T-helper 1 cell treated with Interleukin-12 subunit alpha and Interleukin-12 subunit beta and Interleukin-4 antibody, amounts not matched to agents 30 μg/mL and 1 μg/mL, for 36 hours (primary cell): Measurements from ENCODE around the gene PAK4.
A peak's percentile ranks its signal among the peaks of the same experiment; 100 is the strongest.

Experiments
- H3K27ac Mint-ChIP-seq: one replicate; pipeline ENCODE4 v1.8.0; 2021; ENCODE audit warnings: mild to moderate bottlenecking, mixed read lengths
- H3K27me3 Mint-ChIP-seq: one replicate; pipeline ENCODE4 v1.8.0; 2021; ENCODE audit warnings: low read depth, mixed read lengths
- H3K36me3 Mint-ChIP-seq: one replicate; pipeline ENCODE4 v1.8.0; 2021; ENCODE audit warnings: low read depth, mixed read lengths
- H3K4me1 Mint-ChIP-seq: one replicate; pipeline ENCODE4 v1.8.0; 2021; ENCODE audit warnings: low read depth, mixed read lengths
- H3K4me3 Mint-ChIP-seq: one replicate; pipeline ENCODE4 v1.8.0; 2021; ENCODE audit warnings: mild to moderate bottlenecking, moderate library complexity, mixed read lengths
- H3K9me3 Mint-ChIP-seq: one replicate; pipeline ENCODE4 v1.8.0; 2021; ENCODE audit warnings: mixed read lengths

Gene PAK4

GRCh38 chr19:39196860-39197562 lies 71.4 kb downstream of the PAK4 start, which contains the start of gene NCCRP1:
NCCRP1 (plus strand) TSS chr19:39196964; CDS start chr19:39196983, 19 bp downstream.
- Mint-ChIP-seq H3K27ac (no peak within 1 kb of the TSS), H3K9me3 (no peaks in the 10 kb centered on the region), H3K27me3 (peaks cover 69% of the 10 kb centered on the region), H3K4me1 (peaks cover 5% of the 10 kb centered on the region), H3K36me3 (peaks cover 1% of the 10 kb centered on the region), H3K4me3 (peak within 1 kb of the TSS; percentile 39)

GRCh38 chr19:39197808-39198207 lies 72.2 kb downstream of the PAK4 start:
- H3K36me3 Mint-ChIP-seq = peaks cover 1% of the 10 kb centered on the region
- peaks cover 5% of the 10 kb centered on the region for H3K4me1 Mint-ChIP-seq
- no peak overlapping the region for H3K27ac Mint-ChIP-seq
- no peak overlapping the region for H3K4me3 Mint-ChIP-seq
- no peaks in the 10 kb centered on the region for H3K9me3 Mint-ChIP-seq
- peaks cover 75% of the 10 kb centered on the region for H3K27me3 Mint-ChIP-seq

- H3K27me3 Mint-ChIP-seq = peaks cover 79% of the 10 kb centered on the region
- no peak overlapping the region for H3K4me3 Mint-ChIP-seq
- H3K27ac Mint-ChIP-seq = no peak overlapping the region
- H3K36me3 Mint-ChIP-seq = peaks cover 1% of the 10 kb centered on the region
- H3K4me1 Mint-ChIP-seq = peaks cover 5% of the 10 kb centered on the region
- H3K9me3 Mint-ChIP-seq = no peaks in the 10 kb centered on the region
Measured at GRCh38 chr19:39199025-39199424, 73.4 kb downstream of the PAK4 start.

GRCh38 chr19:39200066-39200802 lies 74.6 kb downstream of the PAK4 start:
- Mint-ChIP-seq H3K27me3 (peaks cover 83% of the 10 kb centered on the region), H3K9me3 (no peaks in the 10 kb centered on the region), H3K27ac (no peak overlapping the region), H3K4me3 (no peak overlapping the region), H3K4me1 (peaks cover 5% of the 10 kb centered on the region), H3K36me3 (peaks cover 1% of the 10 kb centered on the region)

GRCh38 chr19:39200803-39201115 lies 75.2 kb downstream of the PAK4 start:
- Mint-ChIP-seq H3K4me1 (peaks cover 5% of the 10 kb centered on the region), H3K9me3 (no peaks in the 10 kb centered on the region), H3K4me3 (no peak overlapping the region), H3K27ac (no peak overlapping the region), H3K36me3 (peaks cover 1% of the 10 kb centered on the region), H3K27me3 (peaks cover 81% of the 10 kb centered on the region)

- H3K9me3 Mint-ChIP-seq = no peaks in the 10 kb centered on the region
- H3K27ac Mint-ChIP-seq = no peak overlapping the region
- peaks cover 67% of the 10 kb centered on the region for H3K27me3 Mint-ChIP-seq
- no peak overlapping the region for H3K4me3 Mint-ChIP-seq
- H3K4me1 Mint-ChIP-seq = no peaks in the 10 kb centered on the region
- H3K36me3 Mint-ChIP-seq = no peaks in the 10 kb centered on the region
Measured at GRCh38 chr19:39202998-39203355, 77.4 kb downstream of the PAK4 start.

GRCh38 chr19:39203372-39204341 lies 78.1 kb downstream of the PAK4 start, which contains the start of gene SYCN:
SYCN (minus strand) TSS chr19:39204263; CDS start chr19:39204254, 9 bp downstream.
- peaks cover 61% of the 10 kb centered on the region for H3K27me3 Mint-ChIP-seq
- no peaks in the 10 kb centered on the region for H3K36me3 Mint-ChIP-seq
- no peaks in the 10 kb centered on the region for H3K4me1 Mint-ChIP-seq
- no peak within 1 kb of the TSS for H3K4me3 Mint-ChIP-seq
- H3K27ac Mint-ChIP-seq = no peak within 1 kb of the TSS
- H3K9me3 Mint-ChIP-seq = no peaks in the 10 kb centered on the region

- Mint-ChIP-seq H3K36me3 (no peaks in the 10 kb centered on the region), H3K27ac (no peak overlapping the region), H3K27me3 (peaks cover 52% of the 10 kb centered on the region), H3K9me3 (no peaks in the 10 kb centered on the region), H3K4me1 (no peaks in the 10 kb centered on the region), H3K4me3 (no peak overlapping the region)
Measured at GRCh38 chr19:39205449-39205764, 79.8 kb downstream of the PAK4 start.

- Mint-ChIP-seq H3K27ac (no peak overlapping the region), H3K4me3 (no peak overlapping the region), H3K4me1 (no peaks in the 10 kb centered on the region), H3K9me3 (no peaks in the 10 kb centered on the region), H3K27me3 (peaks cover 45% of the 10 kb centered on the region), H3K36me3 (no peaks in the 10 kb centered on the region)
Measured at GRCh38 chr19:39206122-39206521, 80.5 kb downstream of the PAK4 start.

- no peaks in the 10 kb centered on the region for H3K36me3 Mint-ChIP-seq
- H3K27me3 Mint-ChIP-seq = peaks cover 33% of the 10 kb centered on the region
- no peaks in the 10 kb centered on the region for H3K4me1 Mint-ChIP-seq
- H3K9me3 Mint-ChIP-seq = no peaks in the 10 kb centered on the region
- no peak overlapping the region for H3K27ac Mint-ChIP-seq
- H3K4me3 Mint-ChIP-seq = no peak overlapping the region
Measured at GRCh38 chr19:39207293-39207836, 81.8 kb downstream of the PAK4 start.

- H3K9me3 Mint-ChIP-seq = no peaks in the 10 kb centered on the region
- H3K4me3 Mint-ChIP-seq = no peak overlapping the region
- peaks cover 26% of the 10 kb centered on the region for H3K27me3 Mint-ChIP-seq
- H3K27ac Mint-ChIP-seq = no peak overlapping the region
- no peaks in the 10 kb centered on the region for H3K4me1 Mint-ChIP-seq
- H3K36me3 Mint-ChIP-seq = no peaks in the 10 kb centered on the region
Measured at GRCh38 chr19:39208175-39208795, 82.7 kb downstream of the PAK4 start.

GRCh38 chr19:39209196-39209595 lies 83.6 kb downstream of the PAK4 start:
- no peak overlapping the region for H3K4me3 Mint-ChIP-seq
- H3K4me1 Mint-ChIP-seq = no peaks in the 10 kb centered on the region

GRCh38 chr19:39211731-39212374 lies 86.3 kb downstream of the PAK4 start:
- Mint-ChIP-seq H3K4me3 (no peak overlapping the region), H3K27ac (no peak overlapping the region), H3K4me1 (no peaks in the 10 kb centered on the region)

More at GRCh38 chr19:39209196-39209595, 83.6 kb downstream of the PAK4 start:
- no peak overlapping the region for H3K27ac Mint-ChIP-seq
- H3K27me3 Mint-ChIP-seq = peaks cover 19% of the 10 kb centered on the region
- H3K9me3 Mint-ChIP-seq = no peaks in the 10 kb centered on the region
- no peaks in the 10 kb centered on the region for H3K36me3 Mint-ChIP-seq

GRCh38 chr19:39212375-39212742 lies 86.8 kb downstream of the PAK4 start:
- Mint-ChIP-seq H3K4me1 (no peaks in the 10 kb centered on the region), H3K27ac (no peak overlapping the region)

More at GRCh38 chr19:39211731-39212374, 86.3 kb downstream of the PAK4 start:
- no peaks in the 10 kb centered on the region for H3K9me3 Mint-ChIP-seq
- no peaks in the 10 kb centered on the region for H3K36me3 Mint-ChIP-seq
- H3K27me3 Mint-ChIP-seq = peaks cover 4% of the 10 kb centered on the region

More at GRCh38 chr19:39212375-39212742, 86.8 kb downstream of the PAK4 start:
- H3K27me3 Mint-ChIP-seq = peaks cover 7% of the 10 kb centered on the region
- no peak overlapping the region for H3K4me3 Mint-ChIP-seq
- no peaks in the 10 kb centered on the region for H3K9me3 Mint-ChIP-seq
- no peaks in the 10 kb centered on the region for H3K36me3 Mint-ChIP-seq
